ENCODE data around the gene VGLL1. TPM values are rescaled to one million over a fixed set of nuclear protein-coding genes. Genes with fewer than 3 reads are reported as not detected.

Gene VGLL1
- total and polyA plus RNA-seq, 10 of the 15 experiments (the other 5 are each of a cell fraction or from before 2014, with no cell fraction given): not detected

- TF ChIP-seq E4F1 (IDR thresholded peaks at IDR 0.05; ENCODE audit: borderline replicate concordance, partially characterized antibody): no peak
- TF ChIP-seq EZH2 (IDR thresholded peaks at IDR 0.05; ENCODE audit: borderline replicate concordance, control insufficient read depth, low read depth, low read length): no peak
- TF ChIP-seq SIN3A (IDR thresholded peaks at IDR 0.05; ENCODE audit: low read depth, low read length): no peak
- TF ChIP-seq IKZF2 (IDR thresholded peaks at IDR 0.05): no peak
- TF ChIP-seq RELB (IDR thresholded peaks at IDR 0.05; ENCODE audit: low read depth): no peak
Observed at GRCh38 chrX:136551410-136551809, 19.4 kb downstream of the VGLL1 start (continued).

GRCh38 chrX:136555694-136556093 lies 23.7 kb downstream of the VGLL1 start:
- FAIRE-seq (no peak), ATAC-seq (no peak), DNase-seq (ENCODE audit: low read depth, low spot score) (no peak)
- TF ChIP-seq POLR2AphosphoS2 (IDR thresholded peaks at IDR 0.05; ENCODE audit: low read depth, low read length) (no peak), RBBP5 (conservative IDR thresholded peaks at IDR 0.05) (no peak), HCFC1 (IDR thresholded peaks at IDR 0.05; ENCODE audit: low read length) (no peak)
- in situ Hi-C loops (cut with MboI) (no loop called here), intact Hi-C loops (cut with micrococcal nuclease; ENCODE audit: unreplicated experiment) (no loop called here)
- BruUV-seq (replicated peaks): no TSS peak
- H3K36me3 ChIP-seq (ENCODE audit: control insufficient read depth in 2 of 2, insufficient read depth in 2 of 2, low read length in 1 of 2): no peaks in the 10 kb centered on the region
- H3K4me2 ChIP-seq (ENCODE audit: control insufficient read depth, insufficient read depth): no peak overlapping the region
- H3K27ac ChIP-seq (ENCODE audit: control insufficient read depth, insufficient read depth): no peak overlapping the region
- H3K4me3 ChIP-seq: no peak overlapping the region
- RAD21 ChIA-PET (ENCODE audit: unreplicated experiment): interaction anchor here (1.5 kb wide), 1 partner anchor 34 kb away, joined by 3 read pairs; no protein-coding TSS in a partner anchor
- CTCF ChIA-PET: no interaction called here
- no peaks in the 10 kb centered on the region for H3K27me3 ChIP-seq (replicated peaks in 1 of 2; ENCODE audit: control insufficient read depth in 2 of 2, insufficient read depth in 2 of 2, low read length in 1 of 2)
- H4K20me1 ChIP-seq (ENCODE audit: control insufficient read depth, insufficient read depth): no peaks in the 10 kb centered on the region
- no peaks in the 10 kb centered on the region for H3K4me1 ChIP-seq (ENCODE audit: control insufficient read depth, insufficient read depth, low read length)
- WGBS (ENCODE audit: insufficient coverage, insufficient replicate concordance, low lambda C conversion rate, missing lambda C conversion rate): 2% methylated on average over 2 of the region's 2 CpGs
- POLR2A ChIA-PET: no interaction called here
- no peaks in the 10 kb centered on the region for H3K9me3 ChIP-seq (replicated peaks; ENCODE audit: control insufficient read depth, insufficient read depth, low read length)
- no peaks in the 10 kb centered on the region for H3K79me2 ChIP-seq (ENCODE audit: control insufficient read depth, insufficient read depth, low read length)
- H3K9ac ChIP-seq (ENCODE audit: control insufficient read depth, insufficient read depth, low read length): no peak overlapping the region
- SMC1A ChIA-PET (ENCODE audit: uncharacterized antibody, unreplicated experiment): interaction anchor here (0.6 to 0.9 kb wide), 3 partner anchors 19 to 24 kb away, joined by 3 to 4 read pairs (median 3); partner anchors contain the start of gene VGLL1
- no peak overlapping the region for H2AFZ ChIP-seq (ENCODE audit: control insufficient read depth, low read depth, low read length)

Measured in GM12878 (cell line).